ENCODE data around the gene CDC25C.

- TF ChIP-seq SIN3A (IDR thresholded peaks at IDR 0.05; ENCODE audit: borderline replicate concordance, insufficient read depth, low read length): no peak
- no peak for TF ChIP-seq POLR2AphosphoS5 (IDR thresholded peaks at IDR 0.05; ENCODE audit: low read depth, low read length)
- TF ChIP-seq TAF1 (IDR thresholded peaks at IDR 0.05; ENCODE audit: borderline replicate concordance, insufficient read depth, low read length): no peak
- TF ChIP-seq REST (IDR thresholded peaks at IDR 0.05; ENCODE audit: insufficient read depth in 1 of 2, low read depth in 2 of 2, low read length in 2 of 2): no peak
- no peak for TF ChIP-seq FOXP2 (optimal IDR thresholded peaks at IDR 0.05; ENCODE audit: borderline replicate concordance, extremely low read depth, extremely low read length, insufficient read depth)
These were observed 93.6 kb downstream of the CDC25C start for GRCh38 chr5:138238034-138238433.
